ENCODE measurements around the gene GABPA.
A peak's percentile ranks its signal among the peaks of the same experiment; 100 is the strongest.
"Not testable (repeated sequence)": the region's sequence is repeated elsewhere in the genome, so short reads cannot be mapped to it uniquely, and the experiment has no call there.

GABPA gene

GRCh38 chr21:25737421-25737820 is 2.6 kb downstream of the GABPA start:
- DNase-seq (ENCODE audit: low spot score): no peak

- no peak for DNase-seq (ENCODE audit: low spot score)
These were observed 8.1 kb downstream of the GABPA start for GRCh38 chr21:25742900-25743299.

GRCh38 chr21:25744854-25745253 is 10.1 kb downstream of the GABPA start:
- no peak for DNase-seq (ENCODE audit: low spot score)

DNA sequence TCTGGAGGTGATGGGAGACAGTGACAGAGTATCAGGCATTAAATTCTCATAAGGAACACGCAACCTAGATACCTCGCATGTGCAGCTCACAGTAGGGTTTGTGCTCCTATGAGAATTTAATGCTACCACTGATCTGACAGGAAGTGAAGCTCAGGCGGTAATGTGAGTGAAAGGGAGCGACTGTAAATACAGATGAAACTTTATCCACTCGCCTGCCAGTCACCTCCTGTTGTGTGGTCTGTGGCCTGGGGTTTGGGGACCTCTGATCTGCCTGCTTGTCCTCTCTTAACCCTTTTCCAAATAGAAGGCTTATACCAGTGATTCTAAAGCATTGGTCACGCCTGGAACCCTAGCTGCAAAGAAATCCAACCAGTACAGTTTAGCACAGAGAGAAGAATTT is 15.3 kb downstream of the GABPA start:
- no peak for DNase-seq (ENCODE audit: low spot score)

GRCh38 chr21:25752416-25752815 is 17.6 kb downstream of the GABPA start:
- no peak for DNase-seq (ENCODE audit: low spot score)

DNA sequence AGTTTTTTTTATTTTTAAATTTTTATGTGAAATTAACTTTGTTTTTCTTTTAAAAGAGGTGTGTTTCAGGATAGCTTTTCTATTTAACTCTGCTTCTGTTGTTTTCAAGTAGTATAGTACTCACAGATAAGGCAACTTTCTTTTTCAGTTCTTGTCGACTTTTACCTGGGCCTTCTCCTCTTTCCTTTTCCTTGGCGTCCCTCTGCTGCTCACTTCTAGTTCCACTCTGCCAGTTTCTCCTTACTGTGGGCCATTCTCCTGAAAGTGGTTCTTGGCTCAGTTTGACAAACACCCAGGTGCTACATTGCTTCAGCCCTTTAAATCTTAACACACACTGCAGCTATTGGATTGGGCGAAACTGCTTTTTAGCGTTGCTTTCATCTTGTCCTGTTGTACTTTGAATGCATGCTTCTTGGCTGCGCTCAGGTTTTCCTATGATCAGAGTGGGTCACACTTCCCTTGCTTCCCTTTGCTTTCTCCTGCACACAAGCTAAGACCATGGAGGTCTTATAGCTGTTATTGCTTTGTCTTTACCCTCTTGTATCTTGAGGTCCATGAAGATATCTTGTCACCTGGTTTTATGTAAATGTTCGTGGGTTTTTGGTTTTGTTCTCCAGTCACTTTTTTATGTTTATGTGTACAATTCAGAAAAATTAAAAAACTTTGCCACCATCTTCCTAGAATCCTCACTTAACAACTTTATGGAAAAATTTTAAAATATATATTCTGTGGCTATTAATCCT is 21.6 kb downstream of the GABPA start:
- DNase-seq (ENCODE audit: low spot score): no peak

- DNase-seq (ENCODE audit: low spot score): no peak
These were observed 22.8 kb downstream of the GABPA start for GRCh38 chr21:25757531-25757930.

- no peak for DNase-seq (ENCODE audit: low spot score)
These were observed 24.8 kb downstream of the GABPA start for GRCh38 chr21:25759573-25759972.

DNA sequence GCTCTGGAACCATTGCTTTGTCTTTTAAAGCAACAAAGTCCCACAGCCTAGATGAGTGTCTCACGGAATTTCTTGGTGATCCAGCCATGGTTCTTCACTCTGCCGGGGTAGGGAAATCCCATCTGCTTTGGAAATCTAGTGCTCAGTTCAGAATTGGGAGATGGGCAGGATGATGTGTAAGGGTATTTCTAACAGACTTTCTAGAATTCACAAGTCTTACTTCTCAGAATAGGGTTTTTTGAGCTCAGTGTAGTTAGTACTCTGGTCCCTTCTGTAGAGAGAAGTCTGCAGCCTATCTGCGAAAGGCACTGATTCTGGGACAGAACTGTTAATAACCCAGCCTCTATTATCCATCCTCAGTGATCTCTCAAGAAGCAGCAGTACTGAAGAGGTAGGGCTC is 25.3 kb downstream of the GABPA start:
- no peak for DNase-seq (ENCODE audit: low spot score)

- DNase-seq (ENCODE audit: low spot score): no peak
These were observed 25.9 kb downstream of the GABPA start for GRCh38 chr21:25760677-25761076.

GRCh38 chr21:25764065-25764464 is 29.3 kb downstream of the GABPA start:
- no peak for DNase-seq (ENCODE audit: low spot score)

DNA sequence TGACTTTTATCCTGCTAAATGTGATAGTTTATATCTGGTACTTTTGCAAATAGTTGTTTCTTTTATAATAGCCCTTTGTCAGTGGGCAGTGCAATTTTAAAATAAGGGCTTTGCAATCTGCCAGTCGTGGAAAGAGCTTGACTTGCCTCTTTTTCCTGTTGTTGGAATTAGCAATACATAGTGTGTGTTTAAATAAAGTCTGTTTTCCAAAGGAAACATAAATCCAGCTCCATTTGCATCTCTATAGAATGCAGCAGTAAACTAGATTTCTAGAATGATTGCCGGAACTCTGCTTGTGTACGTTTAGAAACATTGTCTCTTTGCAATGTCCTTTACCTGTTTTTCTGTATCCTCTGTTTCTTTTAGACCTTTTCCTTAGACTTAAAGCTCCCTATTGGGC is 33.1 kb downstream of the GABPA start:
- DNase-seq (ENCODE audit: low spot score): no peak

- no peak for DNase-seq (ENCODE audit: low spot score)
These were observed 37.9 kb downstream of the GABPA start for GRCh38 chr21:25772686-25773085.

GRCh38 chr21:25776440-25776839 is 41.7 kb downstream of the GABPA start:
- DNase-seq (ENCODE audit: low spot score): no peak

- DNase-seq (ENCODE audit: low spot score): not testable (repeated sequence)
These were observed 43.5 kb downstream of the GABPA start for GRCh38 chr21:25778126-25778875.

- DNase-seq (ENCODE audit: low spot score): no peak
These were observed 53.9 kb downstream of the GABPA start for GRCh38 chr21:25788677-25789076.

DNA sequence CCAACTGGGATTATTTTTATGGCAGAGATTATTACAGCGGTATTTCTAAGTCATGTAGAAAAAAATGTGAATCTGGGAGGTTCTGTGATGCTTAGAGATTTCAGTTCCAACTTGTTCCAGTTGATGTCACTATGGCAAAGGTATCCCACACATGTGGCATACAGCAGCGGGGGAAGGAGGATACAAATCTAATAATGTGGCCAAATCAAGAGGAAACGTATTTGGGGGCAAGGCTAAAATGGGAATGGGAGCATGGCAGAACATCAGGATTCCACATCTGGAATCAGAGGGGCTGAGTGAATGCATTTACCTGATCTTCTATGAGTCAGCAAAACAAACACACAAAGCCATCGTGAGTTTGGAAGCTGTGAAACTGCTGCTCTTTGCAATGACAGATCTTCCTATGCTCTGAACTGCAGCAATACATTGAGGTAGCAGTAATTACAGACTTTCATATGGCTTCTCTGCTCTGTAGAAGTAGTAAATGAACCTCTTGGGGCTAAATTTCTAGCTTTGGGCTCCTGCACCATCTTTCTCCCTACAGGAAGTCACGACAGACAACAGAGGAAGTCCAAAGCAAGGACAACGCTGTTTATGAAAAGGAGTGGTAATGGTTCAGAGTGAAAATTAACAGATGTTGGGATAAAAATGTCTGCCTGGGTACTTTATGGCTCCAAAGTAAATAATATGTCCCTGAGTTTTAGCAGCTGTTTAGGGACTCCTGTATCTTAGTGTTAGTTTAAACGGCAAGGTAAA is 55.5 kb downstream of the GABPA start:
- DNase-seq (ENCODE audit: low spot score): peak; percentile 42

DNA sequence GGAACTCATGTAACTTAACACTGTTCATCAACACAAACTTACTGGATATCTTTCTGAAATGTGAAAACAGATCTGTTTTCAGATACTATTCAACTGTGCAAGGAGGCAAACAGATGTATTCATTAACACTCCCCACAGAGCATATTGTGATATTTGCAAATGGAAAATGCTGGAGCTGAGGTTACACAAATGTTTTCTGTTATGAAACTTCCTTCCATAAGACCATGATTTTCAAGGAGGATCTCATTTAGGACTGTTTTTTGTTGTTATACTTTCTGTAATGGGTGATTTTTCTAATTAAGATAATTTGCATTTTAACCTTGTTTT is 56.1 kb downstream of the GABPA start:
- DNase-seq (ENCODE audit: low spot score): no peak

DNA sequence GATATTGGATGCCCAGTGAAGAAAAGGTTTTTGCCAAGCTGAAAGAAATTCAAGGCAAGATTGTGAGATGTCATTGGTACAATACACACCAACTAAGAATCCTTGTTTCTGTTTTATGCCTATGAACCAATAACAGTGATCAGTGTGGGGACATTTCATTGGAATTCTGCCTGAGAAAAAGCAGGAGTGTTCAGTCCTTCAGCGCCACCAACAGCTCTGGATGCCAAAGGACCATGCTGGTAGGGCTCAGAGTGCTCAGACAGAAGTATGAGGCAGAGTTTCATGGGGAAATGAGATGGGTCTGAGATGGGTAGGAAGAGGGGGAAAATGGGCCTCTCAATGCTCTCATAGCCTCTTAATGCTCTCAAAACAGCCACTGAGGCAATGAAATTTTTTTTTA is 56.5 kb downstream of the GABPA start:
- no peak for DNase-seq (ENCODE audit: low spot score)

DNA sequence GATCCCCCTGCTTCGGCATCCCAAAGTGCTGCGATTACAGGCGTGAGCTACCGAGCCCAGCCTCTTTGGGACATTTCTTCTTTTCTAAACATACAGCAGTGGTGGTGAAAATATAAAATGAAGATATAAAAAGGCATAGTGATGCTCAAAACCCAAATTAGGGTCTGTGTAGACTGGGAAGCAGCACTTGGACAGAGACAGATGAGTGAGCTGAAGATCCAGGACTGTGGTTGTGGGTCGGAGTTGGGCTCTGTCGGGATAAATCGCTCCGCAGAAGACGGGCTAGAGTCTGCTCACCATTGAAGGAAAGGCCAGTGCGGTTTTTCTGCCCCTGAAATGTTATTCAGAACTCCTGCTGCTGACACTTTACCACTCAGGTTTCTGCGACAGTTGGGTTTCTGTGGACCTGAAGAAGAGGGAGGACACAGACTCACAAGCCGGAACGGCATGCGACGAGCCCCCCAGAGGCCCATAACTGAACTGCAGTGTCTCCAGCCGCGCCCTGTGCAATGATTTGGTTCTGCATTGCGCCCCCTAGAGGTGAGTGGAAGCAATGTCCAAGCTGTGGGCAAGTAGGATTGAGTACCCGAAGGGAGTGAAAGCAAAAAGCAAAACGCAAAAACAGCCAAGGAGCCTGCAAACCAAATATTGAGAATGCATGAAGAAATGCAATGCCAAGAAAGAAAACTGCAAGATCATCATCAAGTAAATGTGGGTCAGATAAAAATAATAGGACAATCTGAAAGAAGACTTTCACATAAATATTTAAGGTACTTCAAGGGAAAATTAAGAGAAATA is 66.6 kb downstream of the GABPA start:
- peak; percentile 88 for DNase-seq (ENCODE audit: low spot score)

DNA sequence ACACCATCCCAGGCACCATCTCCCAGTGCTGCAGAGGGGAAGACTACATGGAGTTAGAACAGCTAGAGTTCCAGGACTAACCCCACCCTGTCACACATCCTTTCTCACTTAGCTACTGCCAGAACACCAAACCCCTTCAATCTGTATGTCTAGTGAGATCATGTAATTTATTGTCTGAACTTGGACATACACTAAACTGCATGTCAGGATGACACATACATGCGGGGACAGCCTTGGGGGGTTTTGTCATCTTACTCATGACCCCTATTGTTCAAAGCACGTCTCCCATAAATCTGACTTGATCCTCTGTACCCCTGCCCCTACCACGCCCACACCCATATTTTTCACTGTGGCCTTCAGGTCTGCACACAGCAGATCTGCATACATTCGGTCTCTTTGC is 71.3 kb downstream of the GABPA start:
- DNase-seq (ENCODE audit: low spot score): no peak

DNA sequence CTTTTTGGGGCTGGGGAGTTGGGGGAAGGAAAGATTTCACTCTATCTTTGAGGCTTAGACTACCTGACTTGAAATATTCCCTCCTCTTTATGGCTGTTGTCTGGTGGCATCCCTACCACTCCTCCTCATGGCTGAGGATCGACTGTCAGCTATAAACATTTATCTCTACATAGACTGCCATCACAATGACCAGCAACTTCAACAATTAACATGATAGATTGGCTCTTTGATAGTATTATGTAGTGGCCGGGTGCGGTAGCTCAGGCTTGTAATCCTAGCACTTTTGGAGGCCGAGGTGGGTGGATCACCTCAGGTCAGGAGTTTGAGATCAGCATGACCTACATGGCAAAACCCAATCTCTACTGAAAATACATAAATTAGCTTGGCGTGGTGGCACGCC is 72.4 kb downstream of the GABPA start:
- no peak for DNase-seq (ENCODE audit: low spot score)

All from AG20443 (cell line).